GM12873 (cell line): Measurements from ENCODE around the gene ITPA.

Source experiments
- TF ChIP-seq, protein P1 (sequence below): IDR thresholded peaks from 2 replicates; pipeline ENCODE4 v1.5.1; 2012; ENCODE audit warnings: low read depth, mild to moderate bottlenecking, moderate library complexity, low read length, control low read depth; ENCODE audit not compliant: insufficient read depth; ENCODE audit errors: missing control alignments

Gene ITPA

DNA sequence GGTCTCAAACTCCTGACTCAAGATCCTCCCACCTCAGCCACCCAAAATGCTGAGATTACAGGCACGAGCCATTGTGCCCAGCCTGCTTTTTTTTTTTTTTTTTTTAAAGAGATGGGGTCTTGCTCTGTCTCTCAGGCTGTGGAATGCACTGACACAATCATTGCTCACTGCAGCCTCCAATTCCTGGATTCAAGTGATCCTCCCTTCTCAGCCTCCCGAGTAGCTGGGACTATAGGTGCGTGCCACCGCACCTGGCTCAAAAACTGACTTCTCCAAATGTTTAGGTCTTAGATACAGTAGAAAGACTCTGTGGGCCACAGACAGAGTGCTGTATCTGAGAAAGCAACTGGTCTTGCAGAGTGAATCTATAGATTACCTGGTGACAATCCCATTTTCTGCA, 60.8 kb downstream of the ITPA start:
- TF ChIP-seq, protein P1, sequence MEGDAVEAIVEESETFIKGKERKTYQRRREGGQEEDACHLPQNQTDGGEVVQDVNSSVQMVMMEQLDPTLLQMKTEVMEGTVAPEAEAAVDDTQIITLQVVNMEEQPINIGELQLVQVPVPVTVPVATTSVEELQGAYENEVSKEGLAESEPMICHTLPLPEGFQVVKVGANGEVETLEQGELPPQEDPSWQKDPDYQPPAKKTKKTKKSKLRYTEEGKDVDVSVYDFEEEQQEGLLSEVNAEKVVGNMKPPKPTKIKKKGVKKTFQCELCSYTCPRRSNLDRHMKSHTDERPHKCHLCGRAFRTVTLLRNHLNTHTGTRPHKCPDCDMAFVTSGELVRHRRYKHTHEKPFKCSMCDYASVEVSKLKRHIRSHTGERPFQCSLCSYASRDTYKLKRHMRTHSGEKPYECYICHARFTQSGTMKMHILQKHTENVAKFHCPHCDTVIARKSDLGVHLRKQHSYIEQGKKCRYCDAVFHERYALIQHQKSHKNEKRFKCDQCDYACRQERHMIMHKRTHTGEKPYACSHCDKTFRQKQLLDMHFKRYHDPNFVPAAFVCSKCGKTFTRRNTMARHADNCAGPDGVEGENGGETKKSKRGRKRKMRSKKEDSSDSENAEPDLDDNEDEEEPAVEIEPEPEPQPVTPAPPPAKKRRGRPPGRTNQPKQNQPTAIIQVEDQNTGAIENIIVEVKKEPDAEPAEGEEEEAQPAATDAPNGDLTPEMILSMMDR, result no peak

GRCh38 chr20:3273371-3273770, 64.1 kb downstream of the ITPA start:
- TF ChIP-seq, protein P1, result no peak
